Panc1 (cell line): ENCODE results near the gene MDM1. TPM values are rescaled to one million over a fixed set of nuclear protein-coding genes. Genes with fewer than 3 reads are reported as not detected.

Source experiments
- ATAC-seq: fragments of 200-7000 bp; cut with Tn5 transposase; 2 replicates; pipeline ENCODE4 v1.9.1; 2020; ENCODE audit warnings: mild to moderate bottlenecking, moderate library complexity
- BruUV-seq: library from RNA; stranded (reverse); fragments of 400-500 nt; replicated peaks from 2 replicates; lab custom pipeline; 2021; lab: Mats Ljungman, UMichigan
- CTCF ChIA-PET: fragments of 300-600 bp; sonication (Branson Sonifier 250); formaldehyde crosslinking; loops from one replicate; lab custom pipeline; 2022; ENCODE audit warnings: antibody characterized with exemption; lab: Charles Lee
- POLR2A ChIA-PET: fragments of 300-600 bp; sonication (Branson Sonifier 250); formaldehyde crosslinking; loops from one replicate; lab custom pipeline; 2022; ENCODE audit warnings: antibody characterized with exemption; lab: Charles Lee
- DNase-seq: peaks from one replicate; pipeline ENCODE4 v3.0.0-alpha.2; 2010; ENCODE audit warnings: low read depth, low spot score
- H3K27ac ChIP-seq: 2 replicates; pipeline ENCODE4 v1.5.1; 2011; ENCODE audit warnings: mild to moderate bottlenecking, low read length, inconsistent platforms
- H3K27me3 ChIP-seq: fragments of 200-500 bp; sonication (Bioruptor generic); 2 replicates; pipeline ENCODE4 v1.6.0; 2014; ENCODE audit warnings: low read length, inconsistent platforms; ENCODE audit not compliant: control insufficient read depth, insufficient read depth
- H3K36me3 ChIP-seq: fragments of 200-500 bp; sonication (Bioruptor generic); 2 replicates; pipeline ENCODE4 v1.5.1; 2014; ENCODE audit warnings: inconsistent platforms, mild to moderate bottlenecking, low read length, moderate library complexity; ENCODE audit not compliant: control insufficient read depth, insufficient read depth
- H3K4me1 ChIP-seq: 2 replicates; pipeline ENCODE4 v1.5.1; 2011; ENCODE audit warnings: inconsistent platforms, mild to moderate bottlenecking, low read length, moderate library complexity; ENCODE audit not compliant: control insufficient read depth, insufficient read depth
- H3K4me3 ChIP-seq, 2 experiments: 2 replicates each; pipeline ENCODE4 v1.5.1; 2011 to 2012; ENCODE audit warnings: low read depth in 2 of 2, low read length in 2 of 2, mild to moderate bottlenecking in 2 of 2, inconsistent platforms in 1 of 2, moderate library complexity in 1 of 2
- H3K9me3 ChIP-seq: fragments of 200-500 bp; sonication (Bioruptor generic); 2 replicates; pipeline ENCODE4 v1.5.1; 2014; ENCODE audit warnings: low read depth, mild to moderate bottlenecking, inconsistent platforms, low read length, moderate library complexity; ENCODE audit not compliant: control insufficient read depth, insufficient read depth
- POLR2AphosphoS5 ChIP-seq: IDR thresholded peaks from 2 replicates; pipeline ENCODE4 v1.6.1; 2012; ENCODE audit warnings: mild to moderate bottlenecking, low read depth, low read length, moderate library complexity
- SIN3A ChIP-seq: IDR thresholded peaks from 2 replicates; pipeline ENCODE4 v1.6.1; 2012; ENCODE audit warnings: low read depth, mild to moderate bottlenecking, low read length, moderate library complexity, borderline replicate concordance; ENCODE audit not compliant: insufficient read depth
- TCF7L2 ChIP-seq: IDR thresholded peaks from 2 replicates; pipeline ENCODE4 v1.6.1; 2011; ENCODE audit warnings: mild to moderate bottlenecking, low read depth, low read length, inconsistent platforms
- in situ Hi-C: cut with HindIII; loops from 2 replicates; pipeline ENCODE4 v1.10.0; 2016; ENCODE audit warnings: low sequenced_read_pairs, low pct_unique_long_range_greater_than_20kb
- intact Hi-C: fragments of 100-400 bp; cut with micrococcal nuclease; formaldehyde crosslinking; loops from one replicate; pipeline ENCODE4 v1.10.0; 2022; ENCODE audit not compliant: unreplicated experiment
- total RNA-seq: library from RNA; stranded (reverse); gene quantifications from one replicate; pipeline ENCODE4 v1.2.1, GENCODE V29; 2021; ENCODE audit not compliant: unreplicated experiment
- TF ChIP-seq, protein P1 (sequence below): fragments of 450-650 bp; IDR thresholded peaks from 2 replicates; pipeline ENCODE4 v1.5.1; 2017; ENCODE audit warnings: mild to moderate bottlenecking
- TF ChIP-seq, protein P2 (sequence below), 2 experiments: IDR thresholded peaks; 2 replicates each; pipeline ENCODE4 v1.6.1; 2011 to 2012; ENCODE audit warnings: low read depth in 2 of 2, control low read depth in 1 of 2, low read length in 1 of 2, mild to moderate bottlenecking in 1 of 2, moderate library complexity in 1 of 2; ENCODE audit not compliant: insufficient read depth in 1 of 2

MDM1 gene
- total RNA-seq, 1 experiment from 2014 or later: 17.8 TPM

DNA sequence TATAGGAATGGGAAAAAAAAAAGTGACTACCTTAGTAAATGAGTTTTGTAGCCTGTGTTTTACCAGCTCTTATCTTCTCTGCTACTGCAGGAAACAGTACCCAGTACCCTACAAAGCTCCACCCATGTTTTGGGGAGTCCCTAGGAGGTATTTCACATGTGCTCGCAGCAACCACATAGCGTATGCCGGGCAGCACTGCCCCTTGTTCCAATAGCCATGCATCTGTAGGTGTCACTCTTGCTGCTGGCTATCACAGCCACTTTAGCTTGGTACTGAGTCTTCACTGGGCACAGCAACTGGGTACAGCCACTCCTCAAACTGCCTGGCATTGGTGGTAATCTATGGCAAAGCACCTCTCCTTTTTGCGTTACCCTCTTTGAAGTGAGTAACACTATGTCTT, 2.0 kb upstream of the MDM1 start:
- peak overlapping the region; percentile 95 for H3K27ac ChIP-seq
- intact Hi-C loops (loop anchor here (5.0 to 10.0 kb wide), 2 partner anchors 231 to 278 kb away; partner anchors contain the start of gene RAP1B), in situ Hi-C loops (no loop called here)
- H3K4me3 ChIP-seq: no peak overlapping the region
- CTCF ChIA-PET: interaction anchor here (0.5 to 0.7 kb wide), 4 partner anchors 72 to 539 kb away, joined by 3 to 6 read pairs (median 4); no protein-coding TSS in a partner anchor
- ATAC-seq: peak; percentile 71
- TF ChIP-seq TCF7L2 (no peak), POLR2AphosphoS5 (no peak), SIN3A (no peak)
- TF ChIP-seq, protein P1, sequence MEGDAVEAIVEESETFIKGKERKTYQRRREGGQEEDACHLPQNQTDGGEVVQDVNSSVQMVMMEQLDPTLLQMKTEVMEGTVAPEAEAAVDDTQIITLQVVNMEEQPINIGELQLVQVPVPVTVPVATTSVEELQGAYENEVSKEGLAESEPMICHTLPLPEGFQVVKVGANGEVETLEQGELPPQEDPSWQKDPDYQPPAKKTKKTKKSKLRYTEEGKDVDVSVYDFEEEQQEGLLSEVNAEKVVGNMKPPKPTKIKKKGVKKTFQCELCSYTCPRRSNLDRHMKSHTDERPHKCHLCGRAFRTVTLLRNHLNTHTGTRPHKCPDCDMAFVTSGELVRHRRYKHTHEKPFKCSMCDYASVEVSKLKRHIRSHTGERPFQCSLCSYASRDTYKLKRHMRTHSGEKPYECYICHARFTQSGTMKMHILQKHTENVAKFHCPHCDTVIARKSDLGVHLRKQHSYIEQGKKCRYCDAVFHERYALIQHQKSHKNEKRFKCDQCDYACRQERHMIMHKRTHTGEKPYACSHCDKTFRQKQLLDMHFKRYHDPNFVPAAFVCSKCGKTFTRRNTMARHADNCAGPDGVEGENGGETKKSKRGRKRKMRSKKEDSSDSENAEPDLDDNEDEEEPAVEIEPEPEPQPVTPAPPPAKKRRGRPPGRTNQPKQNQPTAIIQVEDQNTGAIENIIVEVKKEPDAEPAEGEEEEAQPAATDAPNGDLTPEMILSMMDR: peak; percentile 85
- TF ChIP-seq, protein P2, sequence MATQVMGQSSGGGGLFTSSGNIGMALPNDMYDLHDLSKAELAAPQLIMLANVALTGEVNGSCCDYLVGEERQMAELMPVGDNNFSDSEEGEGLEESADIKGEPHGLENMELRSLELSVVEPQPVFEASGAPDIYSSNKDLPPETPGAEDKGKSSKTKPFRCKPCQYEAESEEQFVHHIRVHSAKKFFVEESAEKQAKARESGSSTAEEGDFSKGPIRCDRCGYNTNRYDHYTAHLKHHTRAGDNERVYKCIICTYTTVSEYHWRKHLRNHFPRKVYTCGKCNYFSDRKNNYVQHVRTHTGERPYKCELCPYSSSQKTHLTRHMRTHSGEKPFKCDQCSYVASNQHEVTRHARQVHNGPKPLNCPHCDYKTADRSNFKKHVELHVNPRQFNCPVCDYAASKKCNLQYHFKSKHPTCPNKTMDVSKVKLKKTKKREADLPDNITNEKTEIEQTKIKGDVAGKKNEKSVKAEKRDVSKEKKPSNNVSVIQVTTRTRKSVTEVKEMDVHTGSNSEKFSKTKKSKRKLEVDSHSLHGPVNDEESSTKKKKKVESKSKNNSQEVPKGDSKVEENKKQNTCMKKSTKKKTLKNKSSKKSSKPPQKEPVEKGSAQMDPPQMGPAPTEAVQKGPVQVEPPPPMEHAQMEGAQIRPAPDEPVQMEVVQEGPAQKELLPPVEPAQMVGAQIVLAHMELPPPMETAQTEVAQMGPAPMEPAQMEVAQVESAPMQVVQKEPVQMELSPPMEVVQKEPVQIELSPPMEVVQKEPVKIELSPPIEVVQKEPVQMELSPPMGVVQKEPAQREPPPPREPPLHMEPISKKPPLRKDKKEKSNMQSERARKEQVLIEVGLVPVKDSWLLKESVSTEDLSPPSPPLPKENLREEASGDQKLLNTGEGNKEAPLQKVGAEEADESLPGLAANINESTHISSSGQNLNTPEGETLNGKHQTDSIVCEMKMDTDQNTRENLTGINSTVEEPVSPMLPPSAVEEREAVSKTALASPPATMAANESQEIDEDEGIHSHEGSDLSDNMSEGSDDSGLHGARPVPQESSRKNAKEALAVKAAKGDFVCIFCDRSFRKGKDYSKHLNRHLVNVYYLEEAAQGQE (IDR thresholded peaks at IDR 0.05; ENCODE audit: insufficient read depth in 1 of 2, low read depth in 2 of 2, low read length in 1 of 2): no peak
- no peaks in the 10 kb centered on the region for H3K27me3 ChIP-seq
- POLR2A ChIA-PET: no interaction called here
- H3K9me3 ChIP-seq: no peaks in the 10 kb centered on the region
- H3K4me1 ChIP-seq: peaks cover 65% of the 10 kb centered on the region
- BruUV-seq: no TSS peak
- DNase-seq: no peak
- H3K36me3 ChIP-seq: peaks cover 2% of the 10 kb centered on the region; the same call in 1 of the 2 replicates

GRCh38 chr12:68332728-68333630, 817 bp upstream of the MDM1 start:
- Histone ChIP-seq H3K36me3 (peaks cover 2% of the 10 kb centered on the region), H3K4me3 (peak overlapping the region; percentile 88 to 94), H3K27me3 (no peaks in the 10 kb centered on the region), H3K4me1 (peaks cover 71% of the 10 kb centered on the region), H3K9me3 (no peaks in the 10 kb centered on the region), H3K27ac (peak overlapping the region; percentile 95)
- intact Hi-C loops: loop anchor here (5.0 to 10.0 kb wide), 2 partner anchors 232 to 279 kb away; partner anchors contain the start of gene RAP1B
- BruUV-seq: TSS peak; percentile 88
- ATAC-seq (no peak), DNase-seq (no peak)
- ChIA-PET POLR2A (interaction anchor here (0.6 to 1.0 kb wide), 2 partner anchors 76 to 110 kb away, joined by 3 read pairs; no protein-coding TSS in a partner anchor), CTCF (interaction anchor here (0.7 kb wide), 1 partner anchor 538 kb away, joined by 3 read pairs; no protein-coding TSS in a partner anchor)
- in situ Hi-C loops: no loop called here
- TF ChIP-seq, protein P1: no peak
- TF ChIP-seq POLR2AphosphoS5: no peak
- TF ChIP-seq, protein P2 (IDR thresholded peaks at IDR 0.05; ENCODE audit: insufficient read depth in 1 of 2, low read depth in 2 of 2, low read length in 1 of 2): no peak
- TF ChIP-seq SIN3A: no peak
- TF ChIP-seq TCF7L2: no peak
